A172 (cell line): ENCODE results near the gene DHX32. TPM values are rescaled to one million over a fixed set of nuclear protein-coding genes. Genes with fewer than 3 reads are reported as not detected.
"Not testable (repeated sequence)": the region's sequence is repeated elsewhere in the genome, so short reads cannot be mapped to it uniquely, and the experiment has no call there.

Experiments used
- DNase-seq: peaks from one replicate; pipeline ENCODE4 v3.0.0-alpha.2; 2015; ENCODE audit warnings: low spot score
- total RNA-seq: library from RNA; depleted of rRNA; stranded (reverse); fragments of >200 nt; shearing (Covaris generic); gene quantifications from 2 replicates; pipeline ENCODE4 v1.2.3, GENCODE V29; 2014

The DHX32 gene
- total RNA-seq, 1 experiment from 2014 or later, result 40.1 TPM

- DNase-seq, result peak; percentile 28
Observed at GRCh38 chr10:125895130-125896087, 14.3 kb upstream of the DHX32 start.

DNA sequence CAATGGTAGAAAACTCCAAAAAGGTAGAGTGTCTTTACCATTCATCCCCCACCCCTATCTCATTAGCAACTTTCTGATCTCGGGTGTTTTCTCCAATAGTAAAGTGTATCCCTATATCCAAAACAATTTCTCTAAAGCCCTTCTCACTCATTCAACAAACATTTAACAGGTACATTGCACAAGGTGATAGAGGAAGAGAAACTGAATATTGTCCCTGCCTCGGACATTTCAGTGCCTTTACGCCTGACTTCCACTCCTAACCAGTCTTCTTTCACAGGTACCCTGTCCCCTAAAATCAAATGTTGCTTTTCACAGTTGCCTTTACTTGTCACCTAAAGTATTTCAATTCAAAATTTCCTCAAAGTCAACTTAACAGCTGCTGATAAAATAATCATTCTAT is 13.1 kb upstream of the DHX32 start:
- not testable (repeated sequence) for DNase-seq

- not testable (repeated sequence) for DNase-seq
Observed at GRCh38 chr10:125892402-125892801, 11.3 kb upstream of the DHX32 start.

- DNase-seq, result not testable (repeated sequence)
Observed at GRCh38 chr10:125889441-125889840, 8.3 kb upstream of the DHX32 start.

DNA sequence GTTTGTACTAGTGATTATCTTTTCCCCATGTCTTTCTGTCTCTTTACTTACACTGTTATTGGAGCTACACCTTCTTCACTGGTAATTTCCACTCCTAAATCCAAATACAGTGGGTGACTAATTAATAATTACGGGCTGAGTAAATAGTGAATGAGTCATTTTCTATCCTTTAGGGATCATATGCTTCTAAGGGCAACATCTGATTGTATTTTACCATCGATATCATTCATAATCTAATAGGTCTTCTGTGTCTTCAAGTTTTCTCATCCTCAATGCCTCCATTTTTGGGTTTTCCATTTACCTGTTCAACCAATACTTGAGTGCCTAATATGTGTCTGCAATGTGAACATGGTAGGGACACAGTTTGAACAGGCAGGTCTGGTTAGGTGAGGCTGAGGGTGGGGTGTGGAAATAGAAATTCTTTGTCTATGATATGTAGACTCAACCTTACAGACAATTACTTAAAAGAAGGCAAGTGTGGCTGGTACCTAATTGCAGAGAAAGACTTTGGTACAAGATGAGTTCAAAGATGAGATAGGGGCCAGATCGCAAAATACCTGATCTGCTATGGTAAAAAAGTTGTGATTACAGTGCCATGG is 5.9 kb upstream of the DHX32 start:
- DNase-seq, result no peak

GRCh38 chr10:125883211-125883610 is 2.1 kb upstream of the DHX32 start:
- DNase-seq, result no peak

GRCh38 chr10:125882596-125882995 is 1.5 kb upstream of the DHX32 start:
- DNase-seq, result no peak

DNA sequence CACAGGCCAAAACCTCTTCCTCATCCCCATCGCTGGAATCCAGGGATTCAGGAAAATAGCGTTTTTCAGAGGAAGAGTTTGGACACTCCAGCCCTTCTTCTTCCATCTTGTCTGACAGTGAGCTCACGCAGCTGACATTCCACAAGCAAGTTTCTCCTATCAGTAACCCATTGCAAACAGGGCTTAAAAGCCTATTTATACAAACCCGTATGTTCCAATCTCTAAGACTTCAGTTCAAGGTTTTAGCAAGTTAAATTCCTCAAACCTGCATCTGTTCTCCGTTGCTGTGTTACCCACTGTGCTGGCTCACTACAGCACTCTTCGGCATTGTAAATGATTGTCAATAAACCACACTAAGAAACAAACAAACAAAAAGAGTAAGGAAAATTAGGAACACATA is 373 bp downstream of the DHX32 start:
- DNase-seq, result no peak

- DNase-seq, result peak; percentile 74
Observed at GRCh38 chr10:125878957-125879835, 1.9 kb downstream of the DHX32 start.

DNA sequence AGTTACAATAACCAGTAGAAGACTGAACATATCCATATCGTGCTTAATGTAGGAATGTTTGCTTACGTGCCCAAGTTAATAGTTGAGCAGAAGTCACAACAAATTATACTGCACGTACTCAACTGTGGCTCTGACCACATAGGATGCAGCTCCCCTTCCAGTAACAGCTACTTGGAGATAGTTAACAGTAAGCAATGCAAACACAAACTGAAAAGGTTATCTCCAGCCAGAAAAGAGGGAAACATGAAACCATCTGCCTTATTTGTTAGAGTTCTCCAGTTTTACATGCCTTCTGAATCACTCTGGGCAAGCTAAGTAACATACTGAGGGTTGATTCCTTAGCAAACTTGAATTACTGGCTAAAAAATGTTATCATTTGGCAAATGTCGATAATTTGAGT is 9.8 kb downstream of the DHX32 start:
- no peak for DNase-seq

- peak; percentile 32 for DNase-seq
Observed at GRCh38 chr10:125868372-125868975, 12.6 kb downstream of the DHX32 start.

- no peak for DNase-seq
Observed at GRCh38 chr10:125866421-125867029, 14.6 kb downstream of the DHX32 start.

GRCh38 chr10:125865120-125865519 is 16.0 kb downstream of the DHX32 start:
- no peak for DNase-seq

DNA sequence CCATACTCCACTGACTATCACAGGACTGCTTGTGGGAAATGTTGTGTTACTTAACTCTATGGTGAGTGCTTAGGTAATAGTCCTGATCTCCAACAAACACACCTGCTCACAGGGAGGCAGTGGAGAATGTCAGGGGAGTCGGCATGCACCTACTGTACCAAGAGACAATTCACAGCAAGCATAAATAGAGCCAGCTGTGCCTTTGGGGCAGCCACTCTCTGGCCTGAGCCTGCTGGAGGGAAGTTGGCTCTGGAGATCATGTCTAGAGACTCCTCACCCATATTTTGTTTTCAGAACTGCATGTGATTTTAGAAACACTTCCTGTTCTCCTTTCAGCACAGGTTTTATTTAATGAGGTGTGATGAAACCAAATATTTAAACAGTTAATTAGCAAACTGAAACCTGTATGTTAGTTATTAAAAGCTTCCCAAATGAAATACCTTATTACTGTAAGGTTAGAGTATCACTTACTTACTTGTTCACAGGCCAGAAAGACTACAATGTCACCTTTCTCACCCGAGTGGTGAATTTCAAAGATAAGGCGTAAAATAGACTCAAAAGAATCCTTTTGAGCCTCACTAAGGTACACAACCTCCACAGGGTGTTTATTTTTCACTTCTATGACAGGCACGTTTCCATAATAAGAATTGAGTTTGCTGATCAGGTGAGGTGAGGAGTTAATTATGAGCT is 21.8 kb downstream of the DHX32 start:
- no peak for DNase-seq

- no peak for DNase-seq
Observed at GRCh38 chr10:125857185-125857760, 23.8 kb downstream of the DHX32 start.

GRCh38 chr10:125852487-125852886 is 28.6 kb downstream of the DHX32 start:
- no peak for DNase-seq

- DNase-seq, result no peak
Observed at GRCh38 chr10:125850766-125851731, 30.0 kb downstream of the DHX32 start.

DNA sequence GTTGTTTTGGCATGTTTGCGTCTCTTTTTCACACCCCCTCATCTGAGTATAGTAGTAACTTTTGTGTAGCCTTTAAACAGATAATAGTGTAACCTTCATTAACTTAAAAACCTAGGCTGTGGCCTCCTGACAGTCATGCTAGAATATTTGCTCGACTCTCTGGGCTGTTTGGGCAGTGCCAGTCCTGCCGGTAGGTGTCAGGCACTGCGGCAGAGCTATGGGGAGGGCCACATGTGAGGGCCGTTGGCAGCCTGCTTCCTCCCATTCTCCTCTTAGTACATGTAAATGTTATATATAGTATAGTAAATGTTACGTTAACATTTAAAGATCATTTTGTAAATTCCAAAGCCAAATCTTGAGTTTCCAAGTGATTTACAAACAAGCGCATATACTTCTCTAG is 31.6 kb downstream of the DHX32 start:
- no peak for DNase-seq

DNA sequence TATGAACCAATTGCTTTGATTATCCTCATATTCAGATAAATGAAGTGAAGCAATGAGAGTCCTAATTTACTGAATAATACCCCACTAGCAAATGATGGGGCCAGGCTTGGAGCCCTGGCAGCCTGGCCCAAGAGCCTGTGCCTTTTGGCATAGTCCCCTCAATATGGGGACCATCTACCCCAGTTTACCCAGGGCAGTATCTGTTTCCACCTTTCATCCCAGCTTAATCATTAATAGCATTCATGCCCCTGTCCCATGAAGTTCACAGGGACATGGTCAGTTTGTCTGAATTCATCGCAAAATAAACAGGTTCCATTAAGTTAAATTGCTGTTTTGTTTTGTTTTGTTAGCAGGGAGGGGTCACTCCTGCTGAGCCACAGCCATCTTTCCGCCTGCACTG is 32.2 kb downstream of the DHX32 start:
- DNase-seq, result no peak
